Measurements from ENCODE around the gene HEYL.

Gene HEYL

GRCh38 chr1:39593386-39593785 lies 46.1 kb downstream of the HEYL start:
- DNase-seq: no peak

GRCh38 chr1:39592069-39592468 lies 47.4 kb downstream of the HEYL start:
- DNase-seq: no peak

GRCh38 chr1:39590546-39590945 lies 48.9 kb downstream of the HEYL start:
- no peak for DNase-seq

- no peak for DNase-seq
These were observed 53.5 kb downstream of the HEYL start for GRCh38 chr1:39585933-39586332.

DNA sequence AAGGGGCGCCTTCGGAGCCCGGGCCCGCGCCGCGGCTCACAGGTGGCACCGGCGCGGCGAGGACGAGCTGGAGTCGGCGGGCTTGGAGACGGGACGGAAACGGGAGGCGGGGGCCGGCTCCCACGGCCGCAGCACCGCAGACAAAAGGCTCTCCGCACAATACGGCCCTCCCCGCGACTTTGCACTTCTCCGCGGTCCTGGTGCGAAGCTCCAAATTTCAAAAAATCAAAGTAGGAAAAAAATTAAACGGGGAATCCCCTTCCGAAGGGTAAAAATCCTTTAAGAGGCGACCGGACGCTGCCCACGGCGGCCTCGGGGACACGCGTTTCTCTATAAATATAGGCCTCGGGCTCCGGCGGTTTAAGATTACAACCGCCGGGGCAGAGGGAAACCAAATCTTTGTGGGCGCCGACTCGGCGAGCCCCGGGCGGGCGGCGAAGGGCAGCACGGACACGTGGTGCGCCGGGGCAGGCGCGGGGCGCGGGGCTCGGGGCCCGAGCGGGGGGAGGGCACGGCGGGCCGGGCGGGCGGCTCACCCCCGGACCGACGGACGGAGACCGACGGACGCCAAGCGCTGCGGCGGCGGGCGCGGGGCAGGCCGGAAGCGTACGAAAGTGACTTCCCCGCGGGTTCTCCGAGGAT lies 63.3 kb downstream of the HEYL start:
- no peak for DNase-seq

DNA sequence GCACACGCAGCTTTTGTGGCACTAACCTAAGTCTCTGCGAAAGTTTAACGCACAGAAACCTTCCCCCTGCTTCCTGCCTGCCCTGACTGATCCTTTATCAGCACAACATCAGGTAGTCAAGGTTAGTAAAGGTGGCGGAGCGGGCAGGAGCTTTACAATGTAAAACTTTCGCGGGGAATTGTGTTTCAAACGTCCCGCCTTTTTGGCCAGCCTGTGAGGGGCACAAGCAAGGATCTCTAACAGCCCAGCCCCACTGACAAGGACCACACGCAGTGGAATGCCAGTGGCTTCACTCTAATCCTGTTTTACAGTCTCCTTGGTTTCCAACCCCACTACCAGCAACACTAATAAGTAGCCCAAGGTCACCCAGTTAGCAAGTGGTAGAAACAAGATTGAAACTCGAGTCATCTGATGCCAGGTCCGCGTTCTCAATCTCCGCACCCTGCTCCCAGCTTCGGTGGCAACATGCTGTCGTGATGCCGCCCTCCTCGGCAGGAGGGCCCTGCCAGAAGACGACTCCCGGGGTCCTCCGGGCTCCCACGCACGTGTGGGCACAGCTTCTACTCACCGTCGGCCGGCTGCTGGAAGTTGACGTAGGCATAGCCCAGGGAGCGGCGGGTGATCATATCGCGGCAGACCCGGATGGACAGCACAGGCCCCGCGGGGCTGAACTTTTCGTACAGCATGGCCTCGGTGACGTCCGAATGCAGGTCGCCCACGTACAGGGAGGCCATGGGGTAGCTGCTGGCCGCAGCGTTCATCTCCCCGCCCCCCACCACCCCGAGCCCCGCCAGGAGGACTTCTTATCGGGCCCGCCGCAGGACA lies 64.0 kb downstream of the HEYL start:
- DNase-seq: no peak

GRCh38 chr1:39574646-39575045 lies 64.8 kb downstream of the HEYL start:
- no peak for DNase-seq

Data from NCI-H1048 (cell line).